Measurements from ENCODE around the gene DNER. TPM values are rescaled to one million over a fixed set of nuclear protein-coding genes. Genes with fewer than 3 reads are reported as not detected.

DNER gene
- total RNA-seq, 1 experiment from 2014 or later, result 8.4 TPM

GRCh38 chr2:229401171-229401865 is 313.0 kb downstream of the DNER start:
- Histone ChIP-seq H3K27me3 (replicated peaks; ENCODE audit: insufficient read depth, low read depth, low read length, poor library complexity) (no peaks in the 10 kb centered on the region), H3K36me3 (ENCODE audit: insufficient read depth, low read length, poor library complexity, severe bottlenecking) (no peaks in the 10 kb centered on the region), H3K9me3 (ENCODE audit: low read depth, low read length, poor library complexity, severe bottlenecking) (no peaks in the 10 kb centered on the region), H3K4me3 (ENCODE audit: low read depth, low read length, poor library complexity, severe bottlenecking) (no peak overlapping the region), H3K4me1 (ENCODE audit: insufficient read depth, low read length, poor library complexity, severe bottlenecking) (no peaks in the 10 kb centered on the region), H3K27ac (ENCODE audit: low read depth, low read length, poor library complexity, severe bottlenecking) (no peak overlapping the region)
- DNase-seq (ENCODE audit: low spot score), result no peak
- CTCF ChIA-PET, result no interaction called here
- no peak for TF ChIP-seq CTCF (conservative IDR thresholded peaks at IDR 0.05; ENCODE audit: low read depth, low read length)
- TF ChIP-seq EZH2 (IDR thresholded peaks at IDR 0.05; ENCODE audit: borderline replicate concordance, low read depth, low read length, poor library complexity, severe bottlenecking), result no peak
- no TSS peak for BruUV-seq (replicated peaks)
- intact Hi-C loops (cut with micrococcal nuclease; ENCODE audit: unreplicated experiment), result no loop called here
- POLR2A ChIA-PET (ENCODE audit: low non-redundant PET), result no interaction called here

DNA sequence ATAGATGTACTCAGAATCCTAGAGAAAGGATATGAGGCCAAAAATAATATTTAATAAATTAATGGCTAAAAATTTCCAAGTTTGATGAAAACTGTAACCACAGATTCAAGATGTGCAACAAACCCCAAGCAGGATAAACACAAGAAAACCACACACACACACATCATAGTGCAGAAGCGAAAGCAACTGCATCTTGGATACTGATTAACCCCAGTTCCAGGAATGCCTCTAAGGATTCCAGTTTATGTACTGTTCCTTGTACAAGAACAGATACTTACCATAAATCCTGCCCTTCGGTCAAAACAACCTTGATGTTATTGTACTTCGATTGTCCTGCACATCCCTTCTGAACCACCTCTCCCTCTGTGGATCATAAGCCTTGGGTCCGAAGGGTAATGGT is 320.4 kb downstream of the DNER start:
- TF ChIP-seq EZH2 (IDR thresholded peaks at IDR 0.05; ENCODE audit: borderline replicate concordance, low read depth, low read length, poor library complexity, severe bottlenecking) (no peak), CTCF (conservative IDR thresholded peaks at IDR 0.05; ENCODE audit: low read depth, low read length) (no peak)

GRCh38 chr2:229392196-229392595 is 322.2 kb downstream of the DNER start:
- Histone ChIP-seq H3K27me3 (replicated peaks; ENCODE audit: insufficient read depth, low read depth, low read length, poor library complexity) (no peaks in the 10 kb centered on the region), H3K4me1 (ENCODE audit: insufficient read depth, low read length, poor library complexity, severe bottlenecking) (no peaks in the 10 kb centered on the region), H3K4me3 (ENCODE audit: low read depth, low read length, poor library complexity, severe bottlenecking) (no peak overlapping the region), H3K9me3 (ENCODE audit: low read depth, low read length, poor library complexity, severe bottlenecking) (peaks cover 8% of the 10 kb centered on the region), H3K27ac (ENCODE audit: low read depth, low read length, poor library complexity, severe bottlenecking) (no peak overlapping the region), H3K36me3 (ENCODE audit: insufficient read depth, low read length, poor library complexity, severe bottlenecking) (no peaks in the 10 kb centered on the region)
- POLR2A ChIA-PET (ENCODE audit: low non-redundant PET), result no interaction called here
- intact Hi-C loops (cut with micrococcal nuclease; ENCODE audit: unreplicated experiment), result no loop called here
- TF ChIP-seq EZH2 (IDR thresholded peaks at IDR 0.05; ENCODE audit: borderline replicate concordance, low read depth, low read length, poor library complexity, severe bottlenecking) (no peak), CTCF (conservative IDR thresholded peaks at IDR 0.05; ENCODE audit: low read depth, low read length) (no peak)
- DNase-seq (ENCODE audit: low spot score), result peak; percentile 9
- CTCF ChIA-PET, result interaction anchor here (0.5 kb wide), 1 partner anchor 691 kb away, joined by 12 read pairs; no protein-coding TSS in a partner anchor
- BruUV-seq (replicated peaks), result no TSS peak

More for the DNA sequence above, 320.4 kb downstream of the DNER start:
- Histone ChIP-seq H3K4me1 (ENCODE audit: insufficient read depth, low read length, poor library complexity, severe bottlenecking) (no peaks in the 10 kb centered on the region), H3K9me3 (ENCODE audit: low read depth, low read length, poor library complexity, severe bottlenecking) (peaks cover 8% of the 10 kb centered on the region), H3K27me3 (replicated peaks; ENCODE audit: insufficient read depth, low read depth, low read length, poor library complexity) (no peaks in the 10 kb centered on the region), H3K27ac (ENCODE audit: low read depth, low read length, poor library complexity, severe bottlenecking) (no peak overlapping the region), H3K36me3 (ENCODE audit: insufficient read depth, low read length, poor library complexity, severe bottlenecking) (no peaks in the 10 kb centered on the region), H3K4me3 (ENCODE audit: low read depth, low read length, poor library complexity, severe bottlenecking) (no peak overlapping the region)
- BruUV-seq (replicated peaks), result no TSS peak
- intact Hi-C loops (cut with micrococcal nuclease; ENCODE audit: unreplicated experiment), result no loop called here
- ChIA-PET POLR2A (ENCODE audit: low non-redundant PET) (no interaction called here), CTCF (no interaction called here)
- no peak for DNase-seq (ENCODE audit: low spot score)
